ENCODE measurements around the gene PTPRM.

GRCh38 chr18:7940971-7941370, 373.9 kb downstream of the PTPRM start:
- TF ChIP-seq CTCF (IDR thresholded peaks at IDR 0.05; ENCODE audit: low read depth, low read length, missing input control): no peak
- TF ChIP-seq ATF3 (IDR thresholded peaks at IDR 0.05): no peak
- TF ChIP-seq SP1 (IDR thresholded peaks at IDR 0.05): no peak
- no peak for TF ChIP-seq REST (IDR thresholded peaks at IDR 0.05)
- no peak for TF ChIP-seq GABPA (IDR thresholded peaks at IDR 0.05 in 1 of 2, conservative IDR thresholded peaks at IDR 0.05 in 1 of 2)
- no peak for TF ChIP-seq RAD21 (IDR thresholded peaks at IDR 0.05)
- TF ChIP-seq FOXA2 (IDR thresholded peaks at IDR 0.05): no peak
- no peak for TF ChIP-seq TAF1 (conservative IDR thresholded peaks at IDR 0.05)
- no peak for TF ChIP-seq JUND (IDR thresholded peaks at IDR 0.05)
- TF ChIP-seq MAX (IDR thresholded peaks at IDR 0.05): no peak
- no peak for TF ChIP-seq YY1 (IDR thresholded peaks at IDR 0.05)
- no peak for TF ChIP-seq RXRA (IDR thresholded peaks at IDR 0.05)
- TF ChIP-seq EGR1 (IDR thresholded peaks at IDR 0.05; ENCODE audit: low read depth in 2 of 2): no peak
